GM19328 (cell line): Measurements from ENCODE around the gene ABI3.
A peak's percentile ranks its signal among the peaks of the same experiment; 100 is the strongest.
"Not testable (repeated sequence)": the region's sequence is repeated elsewhere in the genome, so short reads cannot be mapped to it uniquely, and the experiment has no call there.

Experiments
- ATAC-seq: cut with Tn5 transposase; IDR thresholded peaks from one replicate; pipeline ENCODE4 v1.9.1; 2021; ENCODE audit warnings: mild to moderate bottlenecking, moderate library complexity; ENCODE audit not compliant: unreplicated experiment

Gene ABI3

GRCh38 chr17:49210158-49211029 is at the start of gene ABI3, which contains the start of gene GNGT2:
ABI3 (plus strand) TSS chr17:49210707; CDS start chr17:49210725, 18 bp downstream.
GNGT2 (minus strand) TSS chr17:49210574; CDS start chr17:49207422, 3,152 bp downstream.
- peak; percentile 66 for ATAC-seq

GRCh38 chr17:49162866-49163265 is 47.6 kb upstream of the ABI3 start:
- ATAC-seq, result no peak

GRCh38 chr17:49165143-49165542 is 45.4 kb upstream of the ABI3 start:
- no peak for ATAC-seq

GRCh38 chr17:49168706-49169105 is 41.8 kb upstream of the ABI3 start:
- ATAC-seq, result no peak

GRCh38 chr17:49170216-49170615 is 40.3 kb upstream of the ABI3 start:
- ATAC-seq, result no peak

GRCh38 chr17:49170711-49171110 is 39.8 kb upstream of the ABI3 start:
- not testable (repeated sequence) for ATAC-seq

- not testable (repeated sequence) for ATAC-seq
Measured at GRCh38 chr17:49175978-49176377, 34.5 kb upstream of the ABI3 start.

GRCh38 chr17:49180303-49180702 is 30.2 kb upstream of the ABI3 start:
- no peak for ATAC-seq

GRCh38 chr17:49180998-49181635 is 29.4 kb upstream of the ABI3 start:
- ATAC-seq, result no peak

- ATAC-seq, result no peak
Measured at GRCh38 chr17:49183341-49183740, 27.2 kb upstream of the ABI3 start.

GRCh38 chr17:49183801-49184200 is 26.7 kb upstream of the ABI3 start:
- ATAC-seq, result no peak

GRCh38 chr17:49184522-49184921 is 26.0 kb upstream of the ABI3 start:
- not testable (repeated sequence) for ATAC-seq

- not testable (repeated sequence) for ATAC-seq
Measured at GRCh38 chr17:49185381-49185780, 25.1 kb upstream of the ABI3 start.

- ATAC-seq, result no peak
Measured at GRCh38 chr17:49187301-49187700, 23.2 kb upstream of the ABI3 start.

GRCh38 chr17:49190932-49191331 is 19.6 kb upstream of the ABI3 start:
- ATAC-seq, result no peak

GRCh38 chr17:49191409-49191916 is 19.0 kb upstream of the ABI3 start:
- ATAC-seq, result peak; percentile 1

- ATAC-seq, result peak; percentile 44
Measured at GRCh38 chr17:49191917-49192741, 18.4 kb upstream of the ABI3 start.

- no peak for ATAC-seq
Measured at GRCh38 chr17:49193513-49194296, 16.8 kb upstream of the ABI3 start.

GRCh38 chr17:49194297-49194607 is 16.3 kb upstream of the ABI3 start:
- ATAC-seq, result no peak

GRCh38 chr17:49195751-49196150 is 14.8 kb upstream of the ABI3 start:
- no peak for ATAC-seq
